Neural crest cell (in vitro differentiated cells): ENCODE results near the gene SAMSN1. TPM values are rescaled to one million over a fixed set of nuclear protein-coding genes. Genes with fewer than 3 reads are reported as not detected.

Experiments used
- DNase-seq: peaks from one replicate; pipeline ENCODE4 v3.0.0; 2021; ENCODE audit warnings: low read depth, mixed read lengths, low spot score
- H3K27ac Mint-ChIP-seq: one replicate; pipeline ENCODE4 v1.8.0; 2021; ENCODE audit warnings: mild to moderate bottlenecking, mixed read lengths; ENCODE audit not compliant: unreplicated experiment
- H3K27me3 Mint-ChIP-seq: 2 replicates; pipeline ENCODE4 v1.8.0; 2021; ENCODE audit warnings: low read depth, mild to moderate bottlenecking, mixed read lengths
- H3K36me3 Mint-ChIP-seq: 2 replicates; pipeline ENCODE4 v1.8.0; 2021; ENCODE audit warnings: low read depth, mild to moderate bottlenecking, mixed read lengths
- H3K4me1 Mint-ChIP-seq: 2 replicates; pipeline ENCODE4 v1.8.0; 2021; ENCODE audit warnings: mixed read lengths
- H3K4me3 Mint-ChIP-seq: one replicate; pipeline ENCODE4 v1.8.0; 2021; ENCODE audit warnings: mild to moderate bottlenecking, mixed read lengths
- H3K9me3 Mint-ChIP-seq: 2 replicates; pipeline ENCODE4 v1.8.0; 2021; ENCODE audit warnings: mixed read lengths
- CTCF ChIP-seq: fragments of 200-600 bp; sonication (generic); conservative IDR thresholded peaks from 2 replicates; pipeline ENCODE4 v1.5.0; 2021; ENCODE audit warnings: antibody characterized with exemption, mild to moderate bottlenecking
- total RNA-seq: library from RNA; stranded (reverse); gene quantifications from 2 replicates; pipeline ENCODE4 v1.2.1, GENCODE V29; 2021

The SAMSN1 gene
- total RNA-seq, 1 donor from 2014 or later: not detected

- no peak overlapping the region for H3K27ac Mint-ChIP-seq
- DNase-seq: no peak
- no peaks in the 10 kb centered on the region for H3K27me3 Mint-ChIP-seq
- no peaks in the 10 kb centered on the region for H3K36me3 Mint-ChIP-seq
- no peak overlapping the region for H3K4me3 Mint-ChIP-seq
- no peak for TF ChIP-seq CTCF
- H3K4me1 Mint-ChIP-seq: no peaks in the 10 kb centered on the region
- peaks cover 2% of the 10 kb centered on the region for H3K9me3 Mint-ChIP-seq
These were observed 26.2 kb upstream of the SAMSN1 start for GRCh38 chr21:14572204-14572780.

- no peak overlapping the region for H3K27ac Mint-ChIP-seq
- no peak overlapping the region for H3K4me3 Mint-ChIP-seq
- no peaks in the 10 kb centered on the region for H3K4me1 Mint-ChIP-seq
- no peak for DNase-seq
- H3K27me3 Mint-ChIP-seq: no peaks in the 10 kb centered on the region
- H3K36me3 Mint-ChIP-seq: no peaks in the 10 kb centered on the region
- TF ChIP-seq CTCF: no peak
- no peaks in the 10 kb centered on the region for H3K9me3 Mint-ChIP-seq
These were observed 23.8 kb upstream of the SAMSN1 start for GRCh38 chr21:14569868-14570267.

- no peak overlapping the region for H3K27ac Mint-ChIP-seq
- no peaks in the 10 kb centered on the region for H3K9me3 Mint-ChIP-seq
- no peak for DNase-seq
- no peaks in the 10 kb centered on the region for H3K36me3 Mint-ChIP-seq
- no peak for TF ChIP-seq CTCF
- no peaks in the 10 kb centered on the region for H3K4me1 Mint-ChIP-seq
- no peaks in the 10 kb centered on the region for H3K27me3 Mint-ChIP-seq
- no peak overlapping the region for H3K4me3 Mint-ChIP-seq
These were observed 23.0 kb upstream of the SAMSN1 start for GRCh38 chr21:14569026-14569621.

- Mint-ChIP-seq H3K36me3 (no peaks in the 10 kb centered on the region), H3K27me3 (no peaks in the 10 kb centered on the region), H3K4me3 (no peak overlapping the region), H3K9me3 (no peaks in the 10 kb centered on the region), H3K4me1 (no peaks in the 10 kb centered on the region), H3K27ac (no peak overlapping the region)
- no peak for DNase-seq
- no peak for TF ChIP-seq CTCF
These were observed 21.5 kb upstream of the SAMSN1 start for GRCh38 chr21:14567331-14568279.

GRCh38 chr21:14566894-14567293 is 20.8 kb upstream of the SAMSN1 start:
- DNase-seq: no peak
- TF ChIP-seq CTCF: no peak
- no peaks in the 10 kb centered on the region for H3K36me3 Mint-ChIP-seq
- H3K4me1 Mint-ChIP-seq: no peaks in the 10 kb centered on the region
- no peaks in the 10 kb centered on the region for H3K9me3 Mint-ChIP-seq
- H3K27ac Mint-ChIP-seq: no peak overlapping the region
- no peak overlapping the region for H3K4me3 Mint-ChIP-seq
- no peaks in the 10 kb centered on the region for H3K27me3 Mint-ChIP-seq
